Small intestine (tissue), 7 donors: ENCODE measurements around the gene FBXO15. TPM values are rescaled to one million over a fixed set of nuclear protein-coding genes. Genes with fewer than 3 reads are reported as not detected.

Source experiments
- DNase-seq, 2 donors: peaks; one replicate each; pipeline versions ENCODE4 v3.0.0 to v3.0.0-alpha.2; 2013
- FAIRE-seq: peaks from 2 replicates; lab custom pipeline; 2012; peaks lifted over from hg19 to GRCh38; lab: Jason Lieb, UNC
- H3K27ac ChIP-seq, 3 donors: one replicate each; pipeline ENCODE4 v1.5.1; 2013; ENCODE audit warnings: low read length in 2 of 3, mild to moderate bottlenecking in 2 of 3, control low read depth in 1 of 3, inconsistent platforms in 1 of 3, low read depth in 1 of 3, moderate library complexity in 1 of 3
- H3K27me3 ChIP-seq, 3 donors: one replicate each; pipeline ENCODE4 v1.6.1; 2013; ENCODE audit warnings: low read length in 3 of 3, inconsistent platforms in 1 of 3; ENCODE audit not compliant: control insufficient read depth in 3 of 3, insufficient read depth in 3 of 3
- H3K36me3 ChIP-seq, 3 donors: one replicate each; pipeline ENCODE4 v1.6.1; 2013; ENCODE audit warnings: low read length in 3 of 3, inconsistent platforms in 1 of 3, low read depth in 1 of 3, mild to moderate bottlenecking in 1 of 3, moderate library complexity in 1 of 3; ENCODE audit not compliant: control insufficient read depth in 3 of 3, insufficient read depth in 2 of 3
- H3K4me1 ChIP-seq, 3 donors: one replicate each; pipeline ENCODE4 v1.6.1; 2013; ENCODE audit warnings: low read length in 2 of 3, inconsistent platforms in 1 of 3, low read depth in 1 of 3, mild to moderate bottlenecking in 1 of 3, moderate library complexity in 1 of 3; ENCODE audit not compliant: control insufficient read depth in 3 of 3, insufficient read depth in 2 of 3
- H3K4me3 ChIP-seq, 3 donors: one replicate each; pipeline ENCODE4 v1.5.1; 2013; ENCODE audit warnings: low read length in 3 of 3, control low read depth in 1 of 3, inconsistent platforms in 1 of 3, low read depth in 1 of 3, mild to moderate bottlenecking in 1 of 3, moderate library complexity in 1 of 3
- H3K9me3 ChIP-seq, 2 donors: one replicate each; pipeline ENCODE4 v1.6.1; 2013; ENCODE audit warnings: low read depth in 1 of 2, low read length in 1 of 2; ENCODE audit not compliant: control insufficient read depth in 2 of 2, insufficient read depth in 1 of 2
- WGBS, 3 donors: extraction: QIAGEN DNeasy Blood & Tissue Kit; methylation state at CpG; one replicate each; pipeline ENCODE4 v1.1.7; 2013; 5-methylcytosine and 5-hydroxymethylcytosine counted together
- polyA plus RNA-seq, 4 donors: library from polyadenylated mRNA; stranded (reverse) in 3 of 4; unstranded in 1 of 4; fragments of 200-250 nt in 3 of 4; fragments of 120-200 nt in 1 of 4; gene quantifications; one replicate each; pipeline versions ENCODE4 v1.2.1 to v1.2.3, GENCODE V29; 2013
- donor health status: healthy with polysubstance abuse.
- donor health status: control.
- donor health status: control.
- donor health status: Bipolar disorder and iron deficiency.
- donor health status: healthy.

FBXO15 gene
- polyA plus RNA-seq, 4 donors = 0.28 to 0.83 TPM; not detected in 2

DNA sequence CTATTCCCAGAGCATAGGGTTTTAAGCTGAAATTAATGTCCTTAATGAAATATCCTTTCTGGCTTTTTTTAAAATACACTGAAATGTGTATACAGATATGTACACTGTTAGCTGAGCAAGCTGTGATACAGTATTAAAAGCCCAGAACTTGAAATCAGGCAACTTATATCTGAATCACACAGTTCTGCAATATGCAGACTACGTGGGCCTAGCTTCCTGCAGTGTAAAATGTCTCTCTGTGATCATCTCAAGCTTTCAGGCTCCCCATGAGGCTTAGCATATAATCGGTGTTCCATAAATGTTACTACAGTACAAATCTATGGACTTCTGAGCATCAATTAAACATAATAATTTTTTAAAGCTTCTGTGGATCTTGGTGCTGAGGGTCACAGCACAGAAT lies 8.2 kb downstream of the FBXO15 start:
- DNase-seq (no peak), FAIRE-seq (no peak)
- Histone ChIP-seq H3K4me3 (no peak overlapping the region), H3K27ac (no peak overlapping the region), H3K36me3 (no peaks in the 10 kb centered on the region), H3K27me3 (peaks cover 0 to 16% (median 0%) of the 10 kb centered on the region in 3 donors), H3K9me3 (no peaks in the 10 kb centered on the region), H3K4me1 (no peaks in the 10 kb centered on the region)
- WGBS, 3 donors = 65 to 83% (median 83%) methylated on average over 2 of the region's 2 CpGs

DNA sequence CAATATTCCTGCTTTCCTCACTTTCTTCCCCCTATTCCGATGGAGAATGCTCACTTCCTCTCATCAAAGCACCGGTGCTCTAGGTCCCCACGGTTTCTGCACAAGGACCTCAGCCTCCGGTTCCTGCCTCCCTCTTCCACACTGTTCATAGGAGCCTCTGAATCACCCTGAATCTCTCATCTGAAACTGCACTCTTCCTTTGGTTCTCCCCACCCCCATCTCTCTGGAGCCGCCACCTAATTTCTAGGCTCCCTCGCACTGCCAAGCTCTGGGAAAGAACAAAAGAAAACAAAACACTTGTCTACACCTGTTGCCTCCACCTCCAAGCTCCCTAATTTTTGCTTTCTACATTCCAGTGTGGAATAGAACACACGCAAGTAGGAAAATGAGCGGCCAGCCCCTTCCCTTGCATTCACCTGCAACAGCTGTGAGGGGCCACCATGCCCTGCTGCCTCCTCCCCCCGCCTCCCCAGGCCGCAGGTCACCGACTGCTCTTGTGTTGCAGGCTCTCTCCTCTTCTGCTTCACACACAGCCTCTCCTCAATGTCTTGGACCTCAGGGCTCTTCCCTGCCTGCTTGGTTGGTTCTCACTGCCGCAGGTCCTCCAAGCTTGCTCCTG lies 9.6 kb downstream of the FBXO15 start:
- Histone ChIP-seq H3K27ac (no peak overlapping the region), H3K36me3 (no peaks in the 10 kb centered on the region), H3K9me3 (no peaks in the 10 kb centered on the region), H3K4me3 (no peak overlapping the region), H3K27me3 (peaks cover 0 to 13% (median 0%) of the 10 kb centered on the region in 3 donors), H3K4me1 (no peaks in the 10 kb centered on the region)
- WGBS, 3 donors = 85 to 87% (median 85%) methylated on average over 12 of the region's 12 CpGs
- FAIRE-seq (no peak), DNase-seq (no peak)

DNA sequence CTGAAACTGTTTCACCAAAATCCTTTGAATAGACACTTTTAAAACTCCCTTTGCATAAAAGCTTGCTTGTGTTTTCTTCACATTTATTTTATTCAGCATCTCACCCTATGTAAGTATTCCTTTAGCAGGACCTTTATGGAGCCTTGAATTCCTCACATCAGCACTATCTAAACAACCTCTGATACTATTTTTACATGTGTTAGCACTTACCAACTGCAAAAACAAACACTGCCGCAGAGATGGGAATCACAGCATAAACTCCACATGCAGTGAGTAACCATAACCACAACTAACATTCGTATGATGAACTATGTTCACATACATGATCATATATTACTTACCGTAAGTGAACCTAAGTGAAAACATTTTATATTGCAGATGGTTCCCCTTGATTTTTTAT lies 15.4 kb downstream of the FBXO15 start:
- peaks cover 0 to 4% (median 0%) of the 10 kb centered on the region in 3 donors for H3K27me3 ChIP-seq
- no peak overlapping the region for H3K27ac ChIP-seq
- H3K9me3 ChIP-seq = no peaks in the 10 kb centered on the region
- 61 to 81% (median 75%) methylated on average over 3 of the region's 3 CpGs for WGBS, 3 donors
- H3K4me1 ChIP-seq = no peaks in the 10 kb centered on the region
- H3K4me3 ChIP-seq = no peak overlapping the region
- H3K36me3 ChIP-seq = no peaks in the 10 kb centered on the region
- no peak for FAIRE-seq
- no peak for DNase-seq

DNA sequence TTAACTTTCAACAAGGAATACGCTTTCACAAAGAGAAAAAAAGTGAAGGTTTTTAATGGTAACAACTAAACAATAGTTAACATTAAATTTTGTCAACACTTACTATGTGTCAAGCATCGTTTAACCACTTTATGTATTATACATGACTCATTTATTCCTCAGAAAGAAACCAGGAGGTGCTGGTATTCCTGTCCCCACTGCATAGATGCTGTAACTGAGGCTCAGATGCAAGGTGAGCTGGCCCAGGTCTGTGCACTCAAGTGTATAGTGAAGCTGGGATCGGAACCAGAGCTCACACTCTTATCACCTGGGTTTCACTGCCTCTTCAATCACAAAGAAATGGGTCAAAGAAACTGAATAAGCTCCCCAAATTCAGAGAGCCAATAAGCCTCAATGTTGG lies 16.5 kb downstream of the FBXO15 start:
- Histone ChIP-seq H3K9me3 (no peaks in the 10 kb centered on the region), H3K36me3 (no peaks in the 10 kb centered on the region), H3K27me3 (peaks cover 0 to 4% (median 0%) of the 10 kb centered on the region in 3 donors), H3K27ac (no peak overlapping the region), H3K4me3 (no peak overlapping the region), H3K4me1 (no peaks in the 10 kb centered on the region)
- FAIRE-seq (no peak), DNase-seq (no peak)
- 80 to 86% (median 82%) methylated on average over 3 of the region's 3 CpGs for WGBS, 3 donors

DNA sequence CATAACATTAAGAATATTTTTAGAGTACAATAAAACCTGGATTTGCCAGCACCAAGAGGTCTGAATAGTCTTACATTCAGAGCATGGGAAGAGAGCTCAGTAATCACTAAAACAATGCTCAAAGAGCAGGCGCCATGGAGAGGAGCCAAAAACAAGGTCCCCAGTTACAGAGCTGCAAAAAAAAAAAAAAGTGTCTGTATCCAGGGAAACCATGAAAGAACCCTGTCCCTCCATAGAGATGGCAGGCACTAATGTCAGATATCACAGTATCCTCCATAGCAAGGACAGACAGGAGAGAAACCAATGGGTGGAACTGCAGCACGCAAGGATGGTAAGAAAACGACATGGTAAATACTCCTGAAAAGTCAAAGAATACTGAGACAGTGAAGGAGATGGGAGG lies 19.5 kb downstream of the FBXO15 start:
- DNase-seq (no peak), FAIRE-seq (no peak)
- WGBS, 3 donors = 75 to 83% (median 81%) methylated on average over 3 of the region's 3 CpGs
- H3K4me1 ChIP-seq = no peaks in the 10 kb centered on the region
- no peak overlapping the region for H3K4me3 ChIP-seq
- H3K36me3 ChIP-seq = no peaks in the 10 kb centered on the region
- H3K9me3 ChIP-seq = no peaks in the 10 kb centered on the region
- H3K27me3 ChIP-seq = peaks cover 0 to 4% (median 0%) of the 10 kb centered on the region in 3 donors
- H3K27ac ChIP-seq = no peak overlapping the region

DNA sequence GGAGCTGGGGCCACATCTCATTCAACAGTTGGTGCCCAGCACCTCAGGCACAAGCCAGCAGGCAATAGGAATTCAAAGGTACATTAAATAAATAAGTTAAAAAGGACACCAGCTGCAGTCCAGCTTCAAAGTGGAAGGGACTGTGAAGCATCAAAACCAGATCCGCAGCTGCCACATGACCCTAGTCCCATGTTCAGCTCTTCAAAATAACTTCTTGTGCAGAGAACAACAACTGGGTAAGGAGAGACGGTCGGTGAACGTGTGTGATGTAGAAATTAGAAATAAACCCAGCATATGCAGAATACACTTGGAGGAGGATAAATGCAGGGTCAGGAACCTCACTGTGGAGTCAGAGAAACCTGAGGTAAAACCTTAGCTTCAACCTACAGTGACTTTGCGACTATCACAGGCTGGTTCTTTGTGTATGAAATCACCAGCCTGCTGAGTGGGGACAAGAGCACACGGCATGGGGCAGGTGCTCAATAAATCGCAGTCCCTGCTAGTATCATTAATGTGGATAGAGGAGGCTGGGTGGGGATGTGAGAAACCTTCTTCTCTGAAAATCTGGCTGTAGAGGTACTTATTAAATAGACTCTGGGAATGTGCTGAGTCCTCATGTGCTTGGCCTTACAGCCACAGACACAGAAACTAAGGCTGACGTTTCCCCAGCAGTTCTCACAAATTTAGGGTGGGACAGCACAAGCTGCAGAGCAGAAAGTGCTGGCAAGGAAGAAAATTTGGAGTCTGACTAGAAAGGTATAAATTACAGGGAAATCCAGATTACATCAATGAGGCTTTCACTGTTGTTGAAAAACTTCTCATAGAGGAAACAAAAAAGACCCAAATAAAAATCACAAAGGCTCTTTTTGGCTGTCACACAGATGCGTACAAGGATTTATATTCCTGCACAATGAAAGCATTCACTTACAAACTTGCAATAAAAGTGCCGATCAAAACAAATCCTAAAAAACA lies 20.7 kb downstream of the FBXO15 start:
- Histone ChIP-seq H3K36me3 (no peaks in the 10 kb centered on the region), H3K4me1 (no peaks in the 10 kb centered on the region)
- FAIRE-seq = no peak

DNA sequence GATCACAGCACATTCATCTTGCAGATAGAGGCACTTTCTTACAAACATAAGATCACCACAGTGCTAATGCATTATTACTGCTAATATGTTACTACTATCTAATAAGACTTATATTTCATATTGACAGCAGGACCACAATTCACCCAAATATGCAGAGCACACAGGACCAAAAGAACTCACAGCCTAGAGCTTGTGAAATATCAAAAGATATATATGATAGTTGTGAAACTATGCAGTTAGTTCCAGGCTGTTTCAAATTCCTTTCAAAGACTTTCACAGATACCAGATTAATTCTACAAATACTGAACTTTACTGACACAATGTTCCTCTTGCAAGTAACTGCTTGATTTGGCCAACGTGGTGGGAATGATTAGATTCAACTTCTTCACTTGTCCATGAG lies 23.0 kb downstream of the FBXO15 start:
- 64 to 73% (median 66%) methylated on average over 1 of the region's 1 CpG for WGBS, 3 donors
- DNase-seq (no peak), FAIRE-seq (no peak)

More for the DNA sequence above, 20.7 kb downstream of the FBXO15 start:
- 55 to 66% (median 56%) methylated on average over 10 of the region's 10 CpGs for WGBS, 3 donors
- Histone ChIP-seq H3K27me3 (peaks cover 0 to 4% (median 0%) of the 10 kb centered on the region in 3 donors), H3K9me3 (no peaks in the 10 kb centered on the region), H3K4me3 (no peak overlapping the region), H3K27ac (no peak overlapping the region)
- no peak for DNase-seq

DNA sequence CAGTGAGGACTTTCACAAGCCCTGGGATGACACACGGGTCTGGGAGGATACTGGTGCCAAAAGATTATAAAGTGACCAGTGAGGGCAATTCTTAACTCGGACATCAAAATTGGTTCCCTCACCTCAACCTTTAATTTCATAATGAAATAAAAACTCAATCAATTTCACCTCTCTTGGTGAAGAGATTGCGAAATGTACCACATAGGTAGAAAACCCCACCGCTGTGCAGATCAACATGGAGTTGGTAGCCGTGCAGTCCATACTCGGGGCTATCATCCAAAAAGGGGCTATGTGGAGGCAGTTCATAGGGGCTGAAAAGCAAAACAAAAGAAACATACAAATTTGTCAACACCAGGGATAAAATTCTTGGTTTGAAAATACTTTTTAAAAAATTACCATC lies 24.4 kb downstream of the FBXO15 start:
- H3K4me1 ChIP-seq = no peaks in the 10 kb centered on the region
- H3K27ac ChIP-seq = no peak overlapping the region
- no peaks in the 10 kb centered on the region for H3K27me3 ChIP-seq
- H3K9me3 ChIP-seq = no peaks in the 10 kb centered on the region
- FAIRE-seq = no peak
- H3K4me3 ChIP-seq = no peak overlapping the region
- no peak for DNase-seq
- WGBS, 3 donors = 85 to 93% (median 92%) methylated on average over 6 of the region's 6 CpGs
- H3K36me3 ChIP-seq = no peaks in the 10 kb centered on the region

More for the DNA sequence above, 23.0 kb downstream of the FBXO15 start:
- no peaks in the 10 kb centered on the region for H3K9me3 ChIP-seq
- no peaks in the 10 kb centered on the region for H3K36me3 ChIP-seq
- no peak overlapping the region for H3K4me3 ChIP-seq
- no peaks in the 10 kb centered on the region for H3K4me1 ChIP-seq
- H3K27me3 ChIP-seq = no peaks in the 10 kb centered on the region
- no peak overlapping the region for H3K27ac ChIP-seq
